Mucosa of stomach (tissue), 1 donor: ENCODE measurements around the gene CBX4.
A peak's percentile ranks its signal among the peaks of the same experiment; 100 is the strongest.

ENCODE experiments used
- H3K27me3 ChIP-seq: one replicate; pipeline ENCODE4 v1.7.0; 2013; ENCODE audit warnings: mild to moderate bottlenecking, low read length; ENCODE audit not compliant: control insufficient read depth, insufficient read depth
- H3K36me3 ChIP-seq: one replicate; pipeline ENCODE4 v1.7.0; 2013; ENCODE audit warnings: low read length; ENCODE audit not compliant: control insufficient read depth, insufficient read depth
- H3K4me1 ChIP-seq: one replicate; pipeline ENCODE4 v1.7.0; 2013; ENCODE audit warnings: mild to moderate bottlenecking, low read length; ENCODE audit not compliant: control insufficient read depth, insufficient read depth
- H3K4me3 ChIP-seq: one replicate; pipeline ENCODE4 v1.7.0; 2013; ENCODE audit warnings: low read length
- H3K9ac ChIP-seq: one replicate; pipeline ENCODE4 v1.7.0; 2013; ENCODE audit warnings: mild to moderate bottlenecking, low read length, moderate library complexity
- H3K9me3 ChIP-seq: one replicate; pipeline ENCODE4 v1.7.0; 2013; ENCODE audit warnings: mild to moderate bottlenecking, low read length, moderate library complexity; ENCODE audit not compliant: control insufficient read depth
- donor health status: Pancreatic carcinoma.

CBX4 gene

GRCh38 chr17:79795795-79796443, 43.3 kb downstream of the CBX4 start:
- Histone ChIP-seq H3K4me3 (peak overlapping the region; percentile 46), H3K4me1 (peaks cover 58% of the 10 kb centered on the region), H3K9ac (no peak overlapping the region), H3K36me3 (no peaks in the 10 kb centered on the region), H3K27me3 (peaks cover 66% of the 10 kb centered on the region), H3K9me3 (peaks cover 4% of the 10 kb centered on the region)

- no peak overlapping the region for H3K4me3 ChIP-seq
- peaks cover 55% of the 10 kb centered on the region for H3K4me1 ChIP-seq
- H3K9me3 ChIP-seq = no peaks in the 10 kb centered on the region
- no peaks in the 10 kb centered on the region for H3K36me3 ChIP-seq
- no peak overlapping the region for H3K9ac ChIP-seq
- peaks cover 66% of the 10 kb centered on the region for H3K27me3 ChIP-seq
Measured at GRCh38 chr17:79794659-79795511, 44.4 kb downstream of the CBX4 start.

- Histone ChIP-seq H3K36me3 (no peaks in the 10 kb centered on the region), H3K4me3 (no peak overlapping the region), H3K9ac (no peak overlapping the region), H3K27me3 (peaks cover 66% of the 10 kb centered on the region), H3K9me3 (no peaks in the 10 kb centered on the region), H3K4me1 (peaks cover 46% of the 10 kb centered on the region)
Measured at GRCh38 chr17:79793924-79794304, 45.3 kb downstream of the CBX4 start.

DNA sequence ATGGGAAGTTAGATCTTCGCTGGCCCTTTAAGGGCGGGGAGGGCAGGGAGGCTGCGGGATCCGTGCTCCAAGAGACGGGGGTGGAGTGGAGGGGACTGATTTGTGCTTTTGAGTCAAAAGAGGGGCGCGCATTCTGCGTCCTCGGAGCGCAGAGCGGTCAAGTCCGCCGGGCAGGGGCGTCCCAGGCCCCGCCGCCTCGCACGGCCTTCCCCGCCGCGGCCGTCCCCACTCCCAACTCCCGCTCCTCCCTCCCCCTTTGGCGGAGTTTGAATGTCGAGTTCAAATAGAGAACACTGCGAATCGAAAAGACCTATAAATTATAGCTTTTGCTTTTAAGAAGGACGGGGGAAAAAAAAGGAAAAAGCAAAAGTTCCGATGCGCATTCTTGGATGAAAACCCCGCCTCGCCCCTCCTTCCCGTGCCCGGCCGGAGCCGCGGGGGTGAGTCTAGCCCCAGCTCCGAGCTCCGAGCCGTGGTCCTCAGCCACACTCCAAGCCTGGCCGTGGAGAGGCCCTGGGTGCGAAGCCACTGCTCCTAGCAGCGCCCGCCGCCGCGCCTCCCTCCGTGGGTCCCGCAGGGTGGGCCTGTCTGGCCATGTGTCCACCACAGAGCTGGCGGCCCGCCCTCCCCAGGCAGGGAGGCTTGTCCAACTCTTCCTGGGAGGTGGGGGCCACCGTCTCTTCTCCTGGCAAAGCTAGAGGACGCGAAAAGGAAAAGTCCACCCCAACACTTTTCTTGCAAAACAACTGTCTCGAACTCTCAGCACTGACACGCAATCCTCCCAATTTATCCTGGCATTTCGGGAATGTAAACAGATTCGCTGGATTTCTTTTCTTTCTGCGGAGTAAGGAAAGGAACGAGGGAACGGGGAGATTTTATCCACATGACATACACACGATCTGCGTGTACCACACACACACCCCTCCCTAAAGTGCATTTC, 46.0 kb downstream of the CBX4 start:
- H3K4me3 ChIP-seq = no peak overlapping the region
- H3K27me3 ChIP-seq = peaks cover 66% of the 10 kb centered on the region
- peaks cover 39% of the 10 kb centered on the region for H3K4me1 ChIP-seq

GRCh38 chr17:79792341-79792871, 46.8 kb downstream of the CBX4 start:
- no peak overlapping the region for H3K4me3 ChIP-seq
- no peaks in the 10 kb centered on the region for H3K36me3 ChIP-seq
- H3K4me1 ChIP-seq = peaks cover 34% of the 10 kb centered on the region
- H3K9me3 ChIP-seq = no peaks in the 10 kb centered on the region
- H3K9ac ChIP-seq = no peak overlapping the region
- peaks cover 63% of the 10 kb centered on the region for H3K27me3 ChIP-seq

More for the DNA sequence above, 46.0 kb downstream of the CBX4 start:
- H3K9ac ChIP-seq = no peak overlapping the region
- H3K9me3 ChIP-seq = no peaks in the 10 kb centered on the region
- no peaks in the 10 kb centered on the region for H3K36me3 ChIP-seq

DNA sequence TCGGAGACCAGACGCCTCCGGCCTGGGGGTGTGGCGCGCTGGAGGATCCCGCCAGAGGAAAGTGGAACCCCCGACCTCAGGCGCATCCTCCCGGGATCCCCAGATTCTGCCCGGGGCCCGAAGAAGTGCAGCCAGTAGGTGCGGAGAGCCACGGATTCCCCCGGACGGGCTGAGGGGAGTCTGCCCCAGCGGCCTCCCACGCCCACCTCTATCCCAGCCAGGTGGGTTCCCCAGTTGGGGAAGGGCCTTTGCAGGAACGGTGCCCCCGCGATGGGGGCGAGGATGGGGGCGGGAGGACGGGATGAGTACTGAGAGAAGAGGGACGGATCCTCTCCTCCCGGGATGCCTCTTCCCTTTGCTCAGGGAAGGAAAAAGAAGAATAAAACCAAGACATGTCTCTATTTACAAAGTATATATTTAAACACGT, 47.5 kb downstream of the CBX4 start:
- Histone ChIP-seq H3K4me3 (no peak overlapping the region), H3K9ac (no peak overlapping the region), H3K9me3 (no peaks in the 10 kb centered on the region), H3K27me3 (peaks cover 69% of the 10 kb centered on the region), H3K36me3 (no peaks in the 10 kb centered on the region), H3K4me1 (peaks cover 34% of the 10 kb centered on the region)

GRCh38 chr17:79790805-79791734, 48.2 kb downstream of the CBX4 start:
- Histone ChIP-seq H3K9me3 (no peaks in the 10 kb centered on the region), H3K27me3 (peaks cover 75% of the 10 kb centered on the region), H3K9ac (no peak overlapping the region), H3K4me1 (peaks cover 29% of the 10 kb centered on the region), H3K4me3 (no peak overlapping the region), H3K36me3 (no peaks in the 10 kb centered on the region)

- Histone ChIP-seq H3K9me3 (no peaks in the 10 kb centered on the region), H3K4me3 (no peak overlapping the region), H3K9ac (no peak overlapping the region), H3K36me3 (no peaks in the 10 kb centered on the region), H3K4me1 (peaks cover 25% of the 10 kb centered on the region), H3K27me3 (peaks cover 84% of the 10 kb centered on the region)
Measured at GRCh38 chr17:79789943-79790804, 49.1 kb downstream of the CBX4 start.

GRCh38 chr17:79788989-79789942, 50.0 kb downstream of the CBX4 start:
- Histone ChIP-seq H3K9ac (no peak overlapping the region), H3K36me3 (no peaks in the 10 kb centered on the region), H3K4me1 (peaks cover 25% of the 10 kb centered on the region), H3K4me3 (no peak overlapping the region), H3K9me3 (no peaks in the 10 kb centered on the region), H3K27me3 (peaks cover 82% of the 10 kb centered on the region)
